HG02840 (cell line): ENCODE data around the gene CCDC33.

Experiments
- ATAC-seq: cut with Tn5 transposase; IDR thresholded peaks from one replicate; pipeline ENCODE4 v1.9.1; 2021; ENCODE audit warnings: mild to moderate bottlenecking, moderate library complexity, moderate number of reproducible peaks; ENCODE audit not compliant: unreplicated experiment, low FRiP score

The CCDC33 gene

GRCh38 chr15:74328331-74329056, 92.4 kb downstream of the CCDC33 start:
- ATAC-seq, result no peak

GRCh38 chr15:74330861-74331408, 94.8 kb downstream of the CCDC33 start:
- ATAC-seq, result no peak

- no peak for ATAC-seq
Observed at GRCh38 chr15:74332011-74332410, 95.9 kb downstream of the CCDC33 start.

GRCh38 chr15:74332611-74333010, 96.5 kb downstream of the CCDC33 start:
- no peak for ATAC-seq

- no peak for ATAC-seq
Observed at GRCh38 chr15:74333093-74333492, 97.0 kb downstream of the CCDC33 start.

GRCh38 chr15:74333662-74334061, 97.5 kb downstream of the CCDC33 start:
- ATAC-seq, result no peak

- ATAC-seq, result no peak
Observed at GRCh38 chr15:74334127-74334526, 98.0 kb downstream of the CCDC33 start.

- no peak for ATAC-seq
Observed at GRCh38 chr15:74335396-74335795, 99.3 kb downstream of the CCDC33 start.

- ATAC-seq, result no peak
Observed at GRCh38 chr15:74336061-74337005, 100.2 kb downstream of the CCDC33 start.

- no peak for ATAC-seq
Observed at GRCh38 chr15:74337146-74337545, 101.0 kb downstream of the CCDC33 start.

GRCh38 chr15:74337607-74338211, 101.6 kb downstream of the CCDC33 start:
- no peak for ATAC-seq

GRCh38 chr15:74338676-74339075, 102.5 kb downstream of the CCDC33 start:
- no peak for ATAC-seq

GRCh38 chr15:74339371-74339770, 103.2 kb downstream of the CCDC33 start:
- no peak for ATAC-seq

GRCh38 chr15:74340150-74340549, 104.0 kb downstream of the CCDC33 start:
- no peak for ATAC-seq

- no peak for ATAC-seq
Observed at GRCh38 chr15:74343127-74343796, 107.1 kb downstream of the CCDC33 start.

GRCh38 chr15:74343797-74344127, 107.6 kb downstream of the CCDC33 start:
- no peak for ATAC-seq

GRCh38 chr15:74345051-74345450, 108.9 kb downstream of the CCDC33 start:
- no peak for ATAC-seq

GRCh38 chr15:74347757-74348250, 111.7 kb downstream of the CCDC33 start:
- ATAC-seq, result no peak

- ATAC-seq, result no peak
Observed at GRCh38 chr15:74349241-74349778, 113.2 kb downstream of the CCDC33 start.
